Endothelial cell of umbilical vein (primary cell): ENCODE data around the gene XIRP1.

Experiments
- JUN ChIP-seq: IDR thresholded peaks from 2 replicates; pipeline ENCODE4 v1.6.1; 2011; ENCODE audit warnings: borderline replicate concordance, low read depth; ENCODE audit not compliant: insufficient read length, insufficient read depth
- POLR2A ChIP-seq: IDR thresholded peaks from 2 replicates; pipeline ENCODE4 v1.6.1; 2012; ENCODE audit warnings: low read depth, mild to moderate bottlenecking, control low read depth, low read length
- TF ChIP-seq, protein P1 (sequence below), 2 donors: IDR thresholded peaks; 1 replicate in 1 of 2; 2 replicates in 1 of 2; pipeline ENCODE4 v1.5.1; 2011; ENCODE audit warnings: low read length in 2 of 2, mild to moderate bottlenecking in 2 of 2, moderate library complexity in 2 of 2, control low read depth in 1 of 2, inconsistent platforms in 1 of 2, low read depth in 1 of 2; ENCODE audit not compliant: insufficient read depth in 1 of 2; ENCODE audit errors: extremely low read depth in 1 of 2

DNA sequence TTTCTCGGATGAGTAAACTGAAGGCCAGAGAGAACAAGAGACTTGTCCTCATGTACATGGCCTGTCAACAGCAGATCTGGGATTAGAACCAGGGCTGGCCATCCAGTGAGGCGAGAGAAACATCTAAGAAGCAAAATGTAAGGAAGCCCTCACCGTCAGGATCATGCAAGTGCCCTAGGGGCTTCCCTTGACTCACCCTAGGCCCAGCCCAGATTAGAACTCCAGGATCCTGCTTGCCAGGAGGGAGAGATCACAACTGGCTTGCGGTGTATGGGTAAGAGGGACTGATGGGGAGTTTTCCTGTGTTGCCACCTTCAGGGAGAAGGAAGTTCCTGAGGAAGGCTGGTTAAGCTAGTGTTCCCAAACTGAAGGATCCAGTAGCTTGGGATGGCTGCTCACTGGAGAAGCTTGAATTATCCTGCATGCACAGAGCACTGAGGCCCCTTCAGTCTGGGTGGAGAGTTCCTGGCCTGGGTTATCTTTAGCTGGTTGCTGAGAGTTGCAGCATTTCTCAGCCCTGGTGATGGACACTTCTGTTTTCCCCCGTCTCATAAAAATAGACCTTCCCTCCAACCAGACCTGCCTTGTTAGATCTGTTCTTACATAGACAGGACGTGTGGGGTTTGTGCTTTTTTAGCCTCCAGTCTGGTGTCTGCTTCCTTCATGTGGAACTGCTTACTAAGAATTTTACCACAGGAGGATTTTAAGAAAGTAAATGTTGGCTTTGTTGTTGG, 28.2 kb upstream of the XIRP1 start:
- TF ChIP-seq POLR2A = no peak
- TF ChIP-seq, protein P1, sequence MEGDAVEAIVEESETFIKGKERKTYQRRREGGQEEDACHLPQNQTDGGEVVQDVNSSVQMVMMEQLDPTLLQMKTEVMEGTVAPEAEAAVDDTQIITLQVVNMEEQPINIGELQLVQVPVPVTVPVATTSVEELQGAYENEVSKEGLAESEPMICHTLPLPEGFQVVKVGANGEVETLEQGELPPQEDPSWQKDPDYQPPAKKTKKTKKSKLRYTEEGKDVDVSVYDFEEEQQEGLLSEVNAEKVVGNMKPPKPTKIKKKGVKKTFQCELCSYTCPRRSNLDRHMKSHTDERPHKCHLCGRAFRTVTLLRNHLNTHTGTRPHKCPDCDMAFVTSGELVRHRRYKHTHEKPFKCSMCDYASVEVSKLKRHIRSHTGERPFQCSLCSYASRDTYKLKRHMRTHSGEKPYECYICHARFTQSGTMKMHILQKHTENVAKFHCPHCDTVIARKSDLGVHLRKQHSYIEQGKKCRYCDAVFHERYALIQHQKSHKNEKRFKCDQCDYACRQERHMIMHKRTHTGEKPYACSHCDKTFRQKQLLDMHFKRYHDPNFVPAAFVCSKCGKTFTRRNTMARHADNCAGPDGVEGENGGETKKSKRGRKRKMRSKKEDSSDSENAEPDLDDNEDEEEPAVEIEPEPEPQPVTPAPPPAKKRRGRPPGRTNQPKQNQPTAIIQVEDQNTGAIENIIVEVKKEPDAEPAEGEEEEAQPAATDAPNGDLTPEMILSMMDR (IDR thresholded peaks at IDR 0.05; ENCODE audit: extremely low read depth in 1 of 2, insufficient read depth in 1 of 2, low read depth in 1 of 2, low read length in 2 of 2) = no peak
- TF ChIP-seq JUN = no peak
